HG03460 (cell line): ENCODE measurements around the gene LIPA.
"Not testable (repeated sequence)": the region's sequence is repeated elsewhere in the genome, so short reads cannot be mapped to it uniquely, and the experiment has no call there.

ENCODE experiments used
- ATAC-seq: cut with Tn5 transposase; IDR thresholded peaks from one replicate; pipeline ENCODE4 v1.9.1; 2021; ENCODE audit not compliant: unreplicated experiment

LIPA gene

GRCh38 chr10:89171263-89171872, 80.2 kb downstream of the LIPA start:
- no peak for ATAC-seq

DNA sequence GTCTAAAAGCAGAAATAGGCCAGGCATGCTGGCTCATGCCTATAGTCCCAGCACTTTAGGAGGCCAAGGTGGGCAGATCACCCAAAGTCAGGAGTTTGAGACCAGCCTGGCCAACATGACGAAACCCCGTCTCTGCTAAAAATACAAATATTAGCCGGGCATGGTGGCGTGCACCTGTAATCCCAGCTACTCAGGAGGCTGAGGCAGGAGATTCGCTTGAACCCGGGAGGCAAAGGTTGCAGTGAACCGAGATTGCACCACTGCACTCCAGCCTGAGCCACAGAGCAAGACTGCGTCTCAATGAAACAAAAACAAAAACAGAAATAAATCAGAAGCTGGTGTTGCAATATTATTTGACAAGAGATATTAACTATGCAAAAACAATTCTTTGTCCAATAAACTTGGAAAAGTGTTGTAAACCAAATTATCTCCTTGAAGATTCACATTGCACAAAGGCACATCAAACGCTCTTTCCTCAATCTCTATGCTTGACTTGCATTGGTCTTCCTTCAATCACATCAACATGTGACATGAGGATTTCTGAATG, 83.1 kb downstream of the LIPA start:
- not testable (repeated sequence) for ATAC-seq

- no peak for ATAC-seq
These were observed 83.7 kb downstream of the LIPA start for GRCh38 chr10:89167915-89168314.

DNA sequence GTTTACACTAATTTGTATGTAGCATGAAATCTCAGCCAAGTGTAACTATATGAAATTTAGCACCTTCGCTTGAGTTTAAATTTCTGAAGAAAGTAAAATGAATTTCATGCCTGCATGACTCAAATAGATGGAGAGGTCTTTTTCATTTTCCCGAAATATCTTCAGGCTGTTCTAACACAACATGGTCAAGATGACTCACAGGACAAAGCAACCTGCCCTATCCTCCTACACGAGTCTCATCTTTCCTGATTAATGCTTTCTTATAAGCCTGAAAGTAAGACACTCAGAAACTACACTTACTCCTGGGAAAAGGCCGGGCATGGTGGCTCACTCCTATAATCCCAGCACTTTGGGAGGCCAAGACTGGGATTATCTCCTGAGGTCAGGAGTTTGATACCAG, 85.7 kb downstream of the LIPA start:
- no peak for ATAC-seq

GRCh38 chr10:89164920-89165319, 86.7 kb downstream of the LIPA start:
- ATAC-seq = no peak

DNA sequence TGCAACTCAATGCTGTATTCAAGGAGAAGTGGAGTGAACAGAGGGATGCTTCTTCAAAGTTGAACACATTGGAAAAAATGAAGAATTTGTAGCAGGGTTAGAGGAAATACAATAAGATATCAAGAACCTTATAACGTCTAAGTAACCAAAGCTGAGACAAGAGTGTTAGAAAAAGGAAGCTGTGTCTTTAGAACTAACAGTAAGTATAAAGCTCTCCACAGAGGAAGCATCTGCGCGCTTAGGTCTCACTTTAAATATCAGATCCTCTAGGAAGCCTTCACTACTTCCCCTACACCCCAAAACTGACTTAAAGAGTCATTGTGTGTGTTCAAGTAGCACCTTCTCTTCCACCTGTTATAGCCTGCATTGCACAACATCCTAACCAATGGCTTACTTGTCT, 87.5 kb downstream of the LIPA start:
- ATAC-seq = peak; percentile 20
